HL-60/S4 (cell line): ENCODE results near the gene OR7A10.

Source experiments
- in situ Hi-C: fragments of 300-500 bp; cut with MboI; formaldehyde crosslinking; loops from 2 replicates; pipeline ENCODE4 v1.14.3; 2022; ENCODE audit warnings: low sequenced_read_pairs

Gene OR7A10

GRCh38 chr19:14848822-14849221 is at the start of gene OR7A10:
TSS of gene OR7A10 (minus strand) at chr19:14848922. CDS start at chr19:14841877, 7,045 bp downstream.
- in situ Hi-C loops = no loop called here

- in situ Hi-C loops = loop anchor here (10.0 kb wide), 1 partner anchor 316 kb away; the partner anchor contains the start of gene NDUFB7
These were observed 42.1 kb upstream of the OR7A10 start for GRCh38 chr19:14890643-14891379.

- in situ Hi-C loops = loop anchor here (10.0 kb wide), 1 partner anchor 315 kb away; the partner anchor contains the start of gene NDUFB7
These were observed 41.4 kb upstream of the OR7A10 start for GRCh38 chr19:14889994-14890642.

- in situ Hi-C loops = no loop called here
These were observed 37.3 kb upstream of the OR7A10 start, which contains the start of gene OR7A17 for GRCh38 chr19:14886032-14886431. TSS of gene OR7A17 (minus strand) at chr19:14886132. CDS start at chr19:14881355, 4,777 bp downstream.

- in situ Hi-C loops = no loop called here
These were observed 23.0 kb upstream of the OR7A10 start for GRCh38 chr19:14871619-14872230.

- in situ Hi-C loops = no loop called here
These were observed 19.8 kb upstream of the OR7A10 start for GRCh38 chr19:14868497-14868896.

- in situ Hi-C loops = no loop called here
These were observed 5.1 kb downstream of the OR7A10 start for GRCh38 chr19:14843578-14843977.

- in situ Hi-C loops = no loop called here
These were observed 5.6 kb downstream of the OR7A10 start for GRCh38 chr19:14843169-14843568.

- in situ Hi-C loops = no loop called here
These were observed 8.5 kb downstream of the OR7A10 start for GRCh38 chr19:14840206-14840605.

- in situ Hi-C loops = no loop called here
These were observed 11.3 kb downstream of the OR7A10 start for GRCh38 chr19:14837391-14837790.

- in situ Hi-C loops = no loop called here
These were observed 13.7 kb downstream of the OR7A10 start, which contains the start of the genes OR7A5 and OR7C1 for GRCh38 chr19:14835011-14835410. TSS of gene OR7A5 (minus strand) at chr19:14835185. CDS start at chr19:14828241, 6,944 bp downstream. TSS of gene OR7C1 (minus strand) at chr19:14835185. CDS start at chr19:14800136, 35,049 bp downstream.

GRCh38 chr19:14830702-14831101 is 18.0 kb downstream of the OR7A10 start:
- in situ Hi-C loops = no loop called here

GRCh38 chr19:14826006-14826405 is 22.7 kb downstream of the OR7A10 start:
- in situ Hi-C loops = no loop called here

GRCh38 chr19:14821937-14822336 is 26.8 kb downstream of the OR7A10 start:
- in situ Hi-C loops = no loop called here

- in situ Hi-C loops = no loop called here
These were observed 30.1 kb downstream of the OR7A10 start for GRCh38 chr19:14818588-14818987.

- in situ Hi-C loops = no loop called here
These were observed 31.7 kb downstream of the OR7A10 start for GRCh38 chr19:14817052-14817451.

- in situ Hi-C loops = no loop called here
These were observed 33.6 kb downstream of the OR7A10 start for GRCh38 chr19:14814982-14815652.

- in situ Hi-C loops = no loop called here
These were observed 39.3 kb downstream of the OR7A10 start for GRCh38 chr19:14809272-14810057.

- in situ Hi-C loops = no loop called here
These were observed 44.0 kb downstream of the OR7A10 start for GRCh38 chr19:14804765-14805164.

- in situ Hi-C loops = no loop called here
These were observed 50.0 kb downstream of the OR7A10 start for GRCh38 chr19:14798760-14799159.
